HepG2 (cell line): ENCODE results near the gene BCAP29. TPM values are rescaled to one million over a fixed set of nuclear protein-coding genes. Genes with fewer than 3 reads are reported as not detected.

Source experiments
- CAMTA2 ChIP-seq: sonication (generic); formaldehyde crosslinking; IDR thresholded peaks from 2 replicates; pipeline ENCODE4 v1.4.0; 2020; ENCODE audit warnings: mild to moderate bottlenecking, missing genetic modification reagents, borderline replicate concordance
- CHCHD3 ChIP-seq: sonication (generic); formaldehyde crosslinking; IDR thresholded peaks from 2 replicates; pipeline ENCODE4 v1.8.0; 2022; ENCODE audit warnings: mild to moderate bottlenecking, missing genetic modification reagents, moderate library complexity
- EZH2 ChIP-seq: conservative IDR thresholded peaks from 2 replicates; pipeline ENCODE4 v1.6.1; 2012; ENCODE audit warnings: mild to moderate bottlenecking, low read depth, low read length, moderate library complexity
- HNF4G ChIP-seq, 2 experiments: sonication (generic) in 1 of 2; formaldehyde crosslinking in 1 of 2; IDR thresholded peaks; 2 replicates each; pipeline versions ENCODE4 v1.4.0 to v1.6.1; 2011 to 2020; ENCODE audit warnings: borderline replicate concordance in 2 of 2, low read depth in 2 of 2, mild to moderate bottlenecking in 2 of 2, low read length in 1 of 2, missing genetic modification reagents in 1 of 2, moderate library complexity in 1 of 2
- KLF6 ChIP-seq: IDR thresholded peaks from 2 replicates; pipeline ENCODE4 v1.8.0; 2016; ENCODE audit warnings: missing biosample characterization, missing genetic modification reagents
- NBN ChIP-seq: fragments of 450-650 bp; conservative IDR thresholded peaks from 2 replicates; pipeline ENCODE4 v1.6.1; 2017
- PITX1 ChIP-seq: sonication (generic); formaldehyde crosslinking; IDR thresholded peaks from 2 replicates; pipeline ENCODE4 v1.5.1; 2020; ENCODE audit warnings: mild to moderate bottlenecking, missing genetic modification reagents
- RXRB ChIP-seq: IDR thresholded peaks from 2 replicates; pipeline ENCODE4 v1.6.1; 2016; ENCODE audit warnings: borderline replicate concordance, missing genetic modification reagents, missing compliant biosample characterization
- SIX4 ChIP-seq: sonication (generic); formaldehyde crosslinking; IDR thresholded peaks from 2 replicates; pipeline ENCODE4 v1.4.0; 2020; ENCODE audit warnings: missing genetic modification reagents
- TEAD2 ChIP-seq: sonication (generic); formaldehyde crosslinking; IDR thresholded peaks from 2 replicates; pipeline ENCODE4 v1.9.0; 2021; ENCODE audit warnings: missing genetic modification reagents
- TGIF2 ChIP-seq: IDR thresholded peaks from 2 replicates; pipeline ENCODE4 v1.6.1; 2016; ENCODE audit warnings: control low read depth, missing compliant biosample characterization
- TOE1 ChIP-seq: sonication (generic); formaldehyde crosslinking; IDR thresholded peaks from 2 replicates; pipeline ENCODE4 v1.4.0; 2020; ENCODE audit warnings: mild to moderate bottlenecking, missing genetic modification reagents
- ZBTB7A ChIP-seq: sonication (generic); formaldehyde crosslinking; IDR thresholded peaks from 2 replicates; pipeline ENCODE4 v1.8.0; 2022; ENCODE audit warnings: mild to moderate bottlenecking, missing genetic modification reagents
- ZMYM2 ChIP-seq: sonication (generic); formaldehyde crosslinking; IDR thresholded peaks from 2 replicates; pipeline ENCODE4 v1.8.0; 2022; ENCODE audit warnings: mild to moderate bottlenecking, missing genetic modification reagents
- ZNF292 ChIP-seq: sonication (generic); formaldehyde crosslinking; IDR thresholded peaks from 2 replicates; pipeline ENCODE4 v1.8.1; 2022; ENCODE audit warnings: mild to moderate bottlenecking, low read depth, missing genetic modification reagents, borderline replicate concordance
- ZNF317 ChIP-seq: sonication (generic); formaldehyde crosslinking; IDR thresholded peaks from 2 replicates; pipeline ENCODE4 v1.5.0; 2020; ENCODE audit warnings: mild to moderate bottlenecking, missing genetic modification reagents
- ZNF501 ChIP-seq: sonication (generic); formaldehyde crosslinking; IDR thresholded peaks from 2 replicates; pipeline ENCODE4 v1.5.1; 2020; ENCODE audit warnings: mild to moderate bottlenecking, moderate library complexity, missing genetic modification reagents
- ZNF720 ChIP-seq: sonication (generic); formaldehyde crosslinking; IDR thresholded peaks from 2 replicates; pipeline ENCODE4 v1.4.0; 2020; ENCODE audit warnings: missing genetic modification reagents
- ZNF747 ChIP-seq: sonication (generic); formaldehyde crosslinking; IDR thresholded peaks from 2 replicates; pipeline ENCODE4 v1.8.1; 2023; ENCODE audit warnings: missing genetic modification reagents, mild to moderate bottlenecking, borderline replicate concordance
- ZNF839 ChIP-seq: sonication (generic); formaldehyde crosslinking; IDR thresholded peaks from 2 replicates; pipeline ENCODE4 v1.4.0; 2020; ENCODE audit warnings: missing genetic modification reagents, mild to moderate bottlenecking, borderline replicate concordance
- ZSCAN20 ChIP-seq: sonication (generic); formaldehyde crosslinking; IDR thresholded peaks from 2 replicates; pipeline ENCODE4 v1.4.0; 2020; ENCODE audit warnings: missing genetic modification reagents, mild to moderate bottlenecking, borderline replicate concordance
- ZSCAN29 ChIP-seq: sonication (generic); formaldehyde crosslinking; conservative IDR thresholded peaks from 2 replicates; pipeline ENCODE4 v1.4.0; 2020; ENCODE audit warnings: mild to moderate bottlenecking, missing genetic modification reagents
- polyA plus RNA-seq, 8 experiments: library from polyadenylated mRNA; depleted of rRNA in 3 of 8; stranded (reverse) in 7 of 8; unstranded in 1 of 8; fragments of >200 nt; fragmentation: Illumina TruSeq in 4 of 8; extraction: Trizol in 4 of 8; gene quantifications; 2 replicates each; pipeline versions ENCODE4 v1.2.1 to v1.2.3, GENCODE V29; 2011 to 2016; ENCODE audit warnings: low read depth in 4 of 8, missing spikeins in 1 of 8, mixed read lengths in 1 of 8; ENCODE audit not compliant: insufficient read depth in 1 of 8
- total RNA-seq, 5 experiments: library from RNA; depleted of rRNA; stranded (reverse); fragments of >200 nt; fragmentation: Illumina TruSeq; extraction: Trizol; gene quantifications; 2 replicates each; pipeline ENCODE4 v1.2.3, GENCODE V29; 2016; ENCODE audit warnings: low read depth in 1 of 5
- TF ChIP-seq, protein P1 (sequence below): sonication (generic); formaldehyde crosslinking; IDR thresholded peaks from 2 replicates; pipeline ENCODE4 v1.5.0; 2020; ENCODE audit warnings: missing genetic modification reagents
- TF ChIP-seq, protein P2 (sequence below): sonication (generic); formaldehyde crosslinking; IDR thresholded peaks from 2 replicates; pipeline ENCODE4 v1.4.0; 2020; ENCODE audit warnings: missing genetic modification reagents
- TF ChIP-seq, protein P3 (sequence below): sonication (generic); formaldehyde crosslinking; IDR thresholded peaks from 2 replicates; pipeline ENCODE4 v1.4.0; 2020; ENCODE audit warnings: missing genetic modification reagents, borderline replicate concordance

The BCAP29 gene
- total and polyA plus RNA-seq, 2 of the 13 experiments (the other 11 are each of a cell fraction or from before 2014, with no cell fraction given) = 15.3 to 35.6 TPM

DNA sequence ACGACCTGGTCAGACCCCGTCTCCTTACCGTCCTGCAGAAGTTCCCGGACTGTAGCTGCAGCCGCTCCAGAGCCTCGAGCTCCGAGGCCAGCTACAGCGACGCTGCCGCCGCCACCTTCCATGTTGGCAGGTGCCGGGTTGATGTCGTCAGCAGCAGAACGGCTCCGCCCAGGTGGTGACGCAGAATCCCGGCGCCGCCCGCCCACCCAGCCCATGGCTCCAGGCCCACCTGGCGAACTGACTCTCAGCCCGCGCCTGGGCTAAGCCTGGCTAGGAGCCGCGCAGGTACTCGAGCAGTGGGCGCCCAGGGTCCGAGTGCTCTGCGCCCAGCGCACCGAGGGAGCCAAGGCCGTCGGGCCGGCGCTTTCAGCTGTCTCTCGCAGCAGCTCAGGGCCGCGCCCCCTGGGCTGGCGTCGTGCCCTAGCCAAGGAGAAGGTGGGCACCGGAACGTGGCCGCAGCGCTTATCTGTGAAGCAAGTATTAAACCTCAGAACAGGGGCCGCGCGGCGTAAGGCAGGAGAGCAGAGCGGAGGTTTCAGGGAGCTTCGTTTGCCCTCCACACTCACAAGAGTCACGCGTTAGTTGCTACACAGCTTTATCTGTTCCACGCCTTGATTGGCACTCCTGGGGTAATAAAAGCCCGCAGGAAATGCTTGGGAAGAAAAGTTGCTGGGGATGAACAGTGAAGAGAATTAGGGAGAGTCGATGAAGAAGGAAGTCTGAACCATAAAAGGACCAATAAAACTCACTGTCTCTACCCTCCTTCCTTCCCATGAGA lies 16.1 kb upstream of the BCAP29 start, which contains the start of the genes COG5 and DUS4L (continued):
- peak; percentile 62; the same call in 1 of the 2 replicates for TF ChIP-seq PITX1 (CRISPR knock-in tag)
- TF ChIP-seq ZNF317 (CRISPR knock-in tag) = peak; percentile 60; the same call in 1 of the 2 replicates
- no peak for TF ChIP-seq ZNF747
- TF ChIP-seq TEAD2 (CRISPR knock-in tag) = no peak
- peak; percentile 70; the same call in 1 of the 2 replicates for TF ChIP-seq RXRB (CRISPR knock-in tag)
- TF ChIP-seq EZH2 = no peak
- TF ChIP-seq CAMTA2 (CRISPR knock-in tag) = 0 out of 2 replicates have a peak, but pooled peaks have one; percentile 73
- no peak for TF ChIP-seq HNF4G (IDR thresholded peaks at IDR 0.05; ENCODE audit: borderline replicate concordance, low read depth, low read length)
- no peak for TF ChIP-seq HNF4G (CRISPR knock-in tag; IDR thresholded peaks at IDR 0.05; ENCODE audit: borderline replicate concordance, low read depth)
- TF ChIP-seq, protein P1, sequence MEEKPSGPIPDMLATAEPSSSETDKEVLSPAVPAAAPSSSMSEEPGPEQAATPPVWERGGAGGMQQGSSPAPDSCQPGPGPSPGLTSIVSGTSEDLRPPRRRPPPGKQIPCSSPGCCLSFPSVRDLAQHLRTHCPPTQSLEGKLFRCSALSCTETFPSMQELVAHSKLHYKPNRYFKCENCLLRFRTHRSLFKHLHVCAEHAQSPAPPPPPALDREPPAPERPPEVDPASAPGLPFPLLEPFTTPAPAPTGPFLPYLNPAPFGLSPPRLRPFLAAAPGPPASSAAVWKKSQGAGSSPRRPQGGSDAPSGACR = no peak
- TF ChIP-seq TGIF2 (CRISPR knock-in tag) = peak; percentile 83
- no peak for TF ChIP-seq CHCHD3
- TF ChIP-seq ZMYM2 (CRISPR knock-in tag) = no peak
- TF ChIP-seq, protein P2, sequence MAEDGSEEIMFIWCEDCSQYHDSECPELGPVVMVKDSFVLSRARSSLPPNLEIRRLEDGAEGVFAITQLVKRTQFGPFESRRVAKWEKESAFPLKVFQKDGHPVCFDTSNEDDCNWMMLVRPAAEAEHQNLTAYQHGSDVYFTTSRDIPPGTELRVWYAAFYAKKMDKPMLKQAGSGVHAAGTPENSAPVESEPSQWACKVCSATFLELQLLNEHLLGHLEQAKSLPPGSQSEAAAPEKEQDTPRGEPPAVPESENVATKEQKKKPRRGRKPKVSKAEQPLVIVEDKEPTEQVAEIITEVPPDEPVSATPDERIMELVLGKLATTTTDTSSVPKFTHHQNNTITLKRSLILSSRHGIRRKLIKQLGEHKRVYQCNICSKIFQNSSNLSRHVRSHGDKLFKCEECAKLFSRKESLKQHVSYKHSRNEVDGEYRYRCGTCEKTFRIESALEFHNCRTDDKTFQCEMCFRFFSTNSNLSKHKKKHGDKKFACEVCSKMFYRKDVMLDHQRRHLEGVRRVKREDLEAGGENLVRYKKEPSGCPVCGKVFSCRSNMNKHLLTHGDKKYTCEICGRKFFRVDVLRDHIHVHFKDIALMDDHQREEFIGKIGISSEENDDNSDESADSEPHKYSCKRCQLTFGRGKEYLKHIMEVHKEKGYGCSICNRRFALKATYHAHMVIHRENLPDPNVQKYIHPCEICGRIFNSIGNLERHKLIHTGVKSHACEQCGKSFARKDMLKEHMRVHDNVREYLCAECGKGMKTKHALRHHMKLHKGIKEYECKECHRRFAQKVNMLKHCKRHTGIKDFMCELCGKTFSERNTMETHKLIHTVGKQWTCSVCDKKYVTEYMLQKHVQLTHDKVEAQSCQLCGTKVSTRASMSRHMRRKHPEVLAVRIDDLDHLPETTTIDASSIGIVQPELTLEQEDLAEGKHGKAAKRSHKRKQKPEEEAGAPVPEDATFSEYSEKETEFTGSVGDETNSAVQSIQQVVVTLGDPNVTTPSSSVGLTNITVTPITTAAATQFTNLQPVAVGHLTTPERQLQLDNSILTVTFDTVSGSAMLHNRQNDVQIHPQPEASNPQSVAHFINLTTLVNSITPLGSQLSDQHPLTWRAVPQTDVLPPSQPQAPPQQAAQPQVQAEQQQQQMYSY = no peak
- TF ChIP-seq ZSCAN29 (CRISPR knock-in tag) = 0 out of 2 replicates have a peak, but pooled peaks have one; percentile 70
- TF ChIP-seq ZSCAN20 (CRISPR knock-in tag) = peak; percentile 37; the same call in 1 of the 2 replicates
- TF ChIP-seq ZNF501 = peak; percentile 75
- TF ChIP-seq ZNF720 (CRISPR knock-in tag) = no peak; the same call in 1 of the 2 replicates
- 0 out of 2 replicates have a peak, but pooled peaks have one; percentile 29 for TF ChIP-seq TOE1
- no peak for TF ChIP-seq ZBTB7A (CRISPR knock-in tag)
- TF ChIP-seq NBN = no peak
- TF ChIP-seq SIX4 (CRISPR knock-in tag) = peak; percentile 31
- no peak; the same call in 1 of the 2 replicates for TF ChIP-seq ZNF839 (CRISPR knock-in tag)
- TF ChIP-seq, protein P3, sequence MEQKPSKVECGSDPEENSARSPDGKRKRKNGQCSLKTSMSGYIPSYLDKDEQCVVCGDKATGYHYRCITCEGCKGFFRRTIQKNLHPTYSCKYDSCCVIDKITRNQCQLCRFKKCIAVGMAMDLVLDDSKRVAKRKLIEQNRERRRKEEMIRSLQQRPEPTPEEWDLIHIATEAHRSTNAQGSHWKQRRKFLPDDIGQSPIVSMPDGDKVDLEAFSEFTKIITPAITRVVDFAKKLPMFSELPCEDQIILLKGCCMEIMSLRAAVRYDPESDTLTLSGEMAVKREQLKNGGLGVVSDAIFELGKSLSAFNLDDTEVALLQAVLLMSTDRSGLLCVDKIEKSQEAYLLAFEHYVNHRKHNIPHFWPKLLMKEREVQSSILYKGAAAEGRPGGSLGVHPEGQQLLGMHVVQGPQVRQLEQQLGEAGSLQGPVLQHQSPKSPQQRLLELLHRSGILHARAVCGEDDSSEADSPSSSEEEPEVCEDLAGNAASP (CRISPR knock-in tag) = peak; percentile 69
- peak; percentile 63; the same call in 1 of the 2 replicates for TF ChIP-seq ZNF292 (CRISPR knock-in tag)
- TF ChIP-seq KLF6 = peak; percentile 71
